RPMI7951 (cell line): Measurements from ENCODE around the gene GCAT. TPM values are rescaled to one million over a fixed set of nuclear protein-coding genes. Genes with fewer than 3 reads are reported as not detected.

Experiments
- DNase-seq: peaks from one replicate; pipeline ENCODE4 v3.0.0-alpha.2; 2012; ENCODE audit warnings: low read depth
- total RNA-seq: library from RNA; depleted of rRNA; stranded (reverse); fragments of >200 nt; shearing (Covaris generic); gene quantifications from 2 replicates; pipeline ENCODE4 v1.2.3, GENCODE V29; 2014; rRNA removed

Gene GCAT
- 15.1 and 24.4 TPM in 2 replicates for total RNA-seq

DNA sequence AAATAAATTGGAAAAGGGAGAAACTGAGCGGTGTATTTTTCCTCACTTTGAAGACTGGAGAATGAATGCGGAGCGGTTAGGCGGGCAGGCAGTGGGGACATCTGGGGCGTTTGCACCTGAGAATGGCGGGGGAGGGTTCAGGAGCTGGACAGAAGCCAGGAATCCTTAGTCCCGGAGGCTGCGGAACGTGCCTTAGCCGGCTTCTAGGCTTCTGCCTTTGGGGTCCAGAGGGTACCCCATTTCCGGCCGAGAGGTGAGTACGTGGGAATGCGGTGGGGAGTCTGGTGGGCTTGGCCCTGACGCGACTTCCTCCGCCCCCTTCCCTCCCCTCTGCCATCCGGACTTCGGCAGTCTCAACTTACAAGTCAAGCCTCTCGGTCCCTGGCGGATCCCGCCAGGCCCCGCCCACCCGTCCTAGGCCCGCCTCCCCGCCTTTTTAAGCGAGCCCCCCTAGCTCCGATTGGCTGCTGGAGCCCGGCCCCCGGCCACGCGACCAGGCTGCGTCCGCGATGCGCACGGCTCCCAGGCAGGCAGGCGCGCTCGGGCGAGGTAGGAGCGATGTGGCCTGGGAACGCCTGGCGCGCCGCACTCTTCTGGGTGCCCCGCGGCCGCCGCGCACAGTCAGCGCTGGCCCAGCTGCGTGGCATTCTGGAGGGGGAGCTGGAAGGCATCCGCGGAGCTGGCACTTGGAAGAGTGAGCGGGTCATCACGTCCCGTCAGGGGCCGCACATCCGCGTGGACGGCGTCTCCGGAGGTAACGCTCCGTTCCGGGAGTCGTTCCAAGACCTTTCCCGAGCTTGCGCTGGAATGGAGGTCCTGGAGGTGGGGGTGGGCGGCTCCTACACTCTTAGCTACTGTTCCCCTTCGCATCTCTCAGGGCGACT, at the start of gene GCAT:
Gene GCAT, plus strand, starts transcription at position 525 of the 884 bp plus-strand sequence. Its CDS starts 34 bp downstream, at position 559.
- DNase-seq, result peak; percentile 93

DNA sequence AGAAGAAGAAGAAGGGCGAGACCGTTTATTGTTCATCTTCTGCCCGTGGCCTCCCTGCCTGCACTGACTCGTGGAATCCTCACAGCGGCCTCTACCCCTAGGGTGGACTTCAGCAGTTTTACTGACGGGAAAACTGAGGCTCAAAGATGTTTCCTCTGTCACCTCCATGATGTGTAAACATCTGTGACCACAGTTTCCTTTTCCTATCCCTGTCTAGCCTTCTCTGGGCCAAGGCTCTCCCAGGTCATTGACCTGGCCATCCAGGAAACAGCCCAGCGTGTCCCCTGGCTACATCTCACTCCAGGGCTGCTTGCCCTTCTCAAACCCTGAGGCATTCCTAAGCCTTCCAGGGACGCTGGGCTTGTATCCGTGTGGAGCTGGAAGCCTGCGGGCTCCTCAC, 49.0 kb upstream of the GCAT start:
- no peak for DNase-seq

DNA sequence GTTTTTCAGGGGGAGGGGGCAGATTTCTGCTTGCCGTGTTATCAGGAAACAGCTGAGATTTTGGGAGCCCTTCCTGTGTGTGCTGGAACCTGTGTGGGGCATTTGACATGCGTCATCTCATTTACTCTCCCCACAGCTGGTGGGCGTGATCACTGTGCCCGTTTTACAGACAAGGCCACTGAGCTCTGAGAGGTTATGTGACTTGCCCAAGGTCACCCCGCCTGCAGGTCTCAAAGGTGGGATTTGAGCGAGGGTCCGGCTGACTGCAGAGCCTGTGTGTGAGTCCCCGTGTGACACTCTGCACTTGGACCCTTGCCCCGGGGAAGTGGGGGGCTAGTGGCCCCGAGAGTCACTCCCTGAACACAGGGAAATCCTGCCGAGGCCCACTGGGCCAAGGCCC, 48.5 kb upstream of the GCAT start:
- DNase-seq, result no peak

DNA sequence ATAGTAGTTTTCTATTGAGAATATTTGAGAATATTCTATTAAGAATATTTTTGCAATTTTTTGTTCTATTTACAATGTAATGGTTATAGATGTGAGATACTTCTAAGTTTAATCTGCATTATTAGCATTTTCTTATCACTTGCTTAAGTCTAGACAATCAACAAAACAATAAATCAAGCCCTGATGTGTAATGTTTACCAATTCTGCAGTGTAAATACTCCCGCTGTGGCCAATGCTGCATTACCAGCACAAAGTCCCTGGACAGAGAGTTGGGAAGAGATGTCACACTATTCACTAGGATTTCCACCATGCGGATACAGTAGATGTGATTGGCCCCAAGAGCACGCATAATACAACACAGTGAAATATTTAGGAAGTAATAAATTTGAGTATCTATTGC, 47.6 kb upstream of the GCAT start:
- DNase-seq, result no peak

DNA sequence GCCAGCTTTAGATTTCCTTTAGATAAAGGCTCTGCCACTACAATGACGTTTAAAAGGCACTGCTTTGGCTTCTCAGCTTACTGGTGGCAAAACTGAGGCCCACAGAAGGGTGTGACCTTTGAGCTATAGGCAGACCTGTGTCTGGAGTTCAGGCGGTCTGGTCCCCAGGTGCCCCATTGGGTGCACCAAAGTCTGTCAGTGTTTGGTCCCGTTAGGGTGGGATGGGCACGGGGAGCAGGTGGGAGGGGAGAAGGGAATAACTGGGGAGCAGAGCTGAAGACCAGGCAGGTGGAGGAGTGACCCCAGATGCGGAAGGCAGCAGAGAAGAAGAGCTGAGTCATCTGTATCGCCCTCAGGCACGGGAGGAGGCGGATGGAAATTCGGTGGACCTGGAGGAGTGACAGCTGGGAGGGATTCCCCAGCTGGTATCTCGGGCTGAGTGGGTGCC, 45.3 kb upstream of the GCAT start:
- peak; percentile 72 for DNase-seq

DNA sequence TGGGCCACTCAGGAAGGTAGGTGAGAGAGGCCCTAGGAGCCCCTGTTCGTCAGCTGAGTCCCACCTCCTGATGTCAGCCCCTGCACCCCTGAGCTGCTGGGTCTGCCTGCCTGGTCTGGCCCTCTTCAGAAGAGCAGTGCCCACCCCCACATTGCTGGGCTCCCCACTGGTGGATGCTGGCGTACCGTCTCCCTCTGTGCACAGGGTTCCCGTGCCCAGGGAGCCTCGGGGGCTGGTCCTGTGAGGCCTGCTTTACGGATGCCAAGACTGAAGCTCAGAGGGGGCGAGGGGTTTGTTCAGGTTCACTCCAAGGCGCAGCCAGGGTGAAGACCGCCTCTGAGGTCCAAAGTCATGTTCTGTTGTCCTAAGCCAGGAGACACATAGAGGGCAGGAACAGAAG, 44.7 kb upstream of the GCAT start:
- no peak for DNase-seq

DNA sequence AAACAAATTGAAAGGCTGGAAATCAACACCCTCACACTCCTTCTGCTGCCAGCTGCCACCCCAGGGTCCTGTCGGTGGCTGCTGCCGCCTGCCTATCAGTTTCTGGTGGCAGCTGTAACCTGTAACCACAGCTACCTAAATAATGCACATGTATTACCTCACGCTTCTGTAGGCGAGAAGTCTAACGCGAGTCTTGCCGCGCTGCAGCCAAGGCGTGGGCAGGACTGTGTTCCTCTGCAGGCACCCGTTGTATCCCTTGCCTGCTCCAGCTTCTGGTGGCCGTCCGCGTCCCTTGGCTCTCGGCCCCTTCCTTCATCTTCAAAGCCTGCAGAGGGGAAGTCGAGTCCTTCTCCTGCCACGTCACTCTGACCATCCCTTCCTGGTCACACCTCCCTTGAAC, 44.1 kb upstream of the GCAT start:
- DNase-seq, result no peak

DNA sequence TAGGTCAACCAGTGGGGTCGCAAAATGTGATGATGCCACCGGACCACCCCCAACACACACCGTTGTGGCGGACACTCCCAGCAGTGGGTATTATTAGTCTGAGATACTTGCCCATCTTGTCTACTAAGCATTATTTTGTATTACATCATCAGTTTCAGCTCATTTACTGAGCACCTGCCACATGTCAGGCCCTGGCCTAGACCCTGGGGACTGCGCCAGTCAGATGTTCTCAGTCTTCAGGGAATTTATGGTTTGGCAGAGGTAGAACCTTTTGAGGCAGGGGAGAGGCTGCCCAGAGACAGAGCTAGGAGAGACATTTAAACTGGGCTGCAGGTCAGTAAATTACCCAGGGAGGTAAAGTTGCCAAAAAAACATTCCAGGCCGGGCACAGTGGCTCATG, 43.1 kb upstream of the GCAT start:
- no peak for DNase-seq

DNA sequence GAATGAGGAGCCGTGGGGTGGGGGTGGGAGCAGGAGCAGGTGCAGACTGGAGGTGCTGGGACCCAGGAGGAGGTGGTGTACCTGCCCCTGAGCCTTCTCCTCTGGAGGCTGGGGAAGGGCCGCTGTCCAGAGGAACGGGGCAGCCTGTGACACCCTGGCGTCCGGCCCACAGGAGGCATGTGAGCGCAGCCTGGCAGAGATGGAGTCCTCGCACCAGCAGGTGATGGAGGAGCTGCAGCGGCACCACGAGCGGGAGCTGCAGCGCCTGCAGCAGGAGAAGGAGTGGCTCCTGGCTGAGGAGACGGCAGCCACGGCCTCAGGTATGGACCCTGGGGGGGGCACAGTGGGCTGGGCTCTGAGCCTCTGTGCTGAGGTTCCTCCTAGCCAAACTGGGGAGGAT, 42.2 kb upstream of the GCAT start:
- DNase-seq, result no peak

DNA sequence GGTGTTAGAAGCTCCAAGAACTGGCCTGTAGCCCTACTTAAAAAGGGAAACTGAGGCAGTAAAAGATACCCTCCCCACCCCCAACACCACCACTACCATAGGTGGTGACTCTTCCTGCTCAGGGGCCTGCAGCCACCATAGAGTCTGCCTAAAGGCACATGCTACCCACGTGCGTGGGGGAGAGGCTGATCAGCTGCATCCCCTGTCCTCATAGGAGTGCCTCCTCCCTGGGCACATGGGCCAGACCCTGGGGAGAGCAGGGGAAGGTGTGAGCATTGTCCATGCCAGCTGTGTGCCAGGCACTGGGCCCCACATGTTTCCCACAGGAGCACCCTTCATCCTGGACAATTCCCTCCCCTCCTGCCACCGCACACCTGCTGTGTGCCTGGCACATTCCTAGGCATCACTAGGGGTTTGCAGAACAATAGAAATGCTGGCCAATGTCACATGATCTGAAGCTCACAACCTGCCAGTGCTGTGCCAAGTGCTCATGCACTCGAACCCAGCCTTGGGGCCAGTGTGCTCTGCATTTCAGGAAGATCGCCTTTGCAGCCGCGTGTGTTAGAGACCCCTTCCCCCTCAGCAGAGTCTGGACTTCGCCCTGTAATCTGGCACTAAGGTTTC, 41.7 kb upstream of the GCAT start:
- DNase-seq, result no peak

DNA sequence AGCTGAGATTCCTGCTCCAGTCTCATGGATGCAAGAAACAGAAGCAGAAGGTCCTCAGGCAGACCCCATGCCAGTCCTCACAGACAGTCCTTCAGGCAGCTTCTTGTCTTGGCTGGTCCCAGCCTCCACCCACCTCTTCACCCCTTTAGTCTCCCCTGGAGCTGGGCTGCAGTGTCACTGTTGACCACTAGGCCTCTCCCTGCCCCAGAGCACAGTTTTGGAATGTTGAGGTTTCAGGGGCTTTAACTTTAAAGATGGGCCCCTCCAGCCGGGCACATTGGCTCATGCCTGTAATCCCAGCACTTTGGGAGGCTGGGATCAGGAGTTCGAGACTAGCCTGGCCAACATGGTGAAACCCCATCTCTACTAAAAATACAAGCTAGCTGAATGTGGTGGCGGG, 39.5 kb upstream of the GCAT start:
- DNase-seq, result no peak

DNA sequence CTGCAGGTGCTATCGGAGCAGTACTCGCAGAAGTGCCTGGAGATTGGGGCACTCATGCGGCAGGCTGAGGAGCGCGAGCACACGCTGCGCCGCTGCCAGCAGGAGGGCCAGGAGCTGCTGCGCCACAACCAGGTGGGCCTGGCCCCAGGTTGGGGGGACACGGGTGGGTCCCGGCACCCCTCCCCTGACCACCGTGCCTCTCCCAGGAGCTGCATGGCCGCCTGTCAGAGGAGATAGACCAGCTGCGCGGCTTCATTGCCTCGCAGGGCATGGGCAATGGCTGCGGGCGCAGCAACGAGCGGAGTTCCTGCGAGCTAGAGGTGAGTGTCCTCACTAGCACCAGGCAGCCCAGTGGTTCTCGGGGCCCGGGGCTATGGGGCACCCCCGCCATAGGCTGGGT, 38.7 kb upstream of the GCAT start:
- DNase-seq, result no peak

DNA sequence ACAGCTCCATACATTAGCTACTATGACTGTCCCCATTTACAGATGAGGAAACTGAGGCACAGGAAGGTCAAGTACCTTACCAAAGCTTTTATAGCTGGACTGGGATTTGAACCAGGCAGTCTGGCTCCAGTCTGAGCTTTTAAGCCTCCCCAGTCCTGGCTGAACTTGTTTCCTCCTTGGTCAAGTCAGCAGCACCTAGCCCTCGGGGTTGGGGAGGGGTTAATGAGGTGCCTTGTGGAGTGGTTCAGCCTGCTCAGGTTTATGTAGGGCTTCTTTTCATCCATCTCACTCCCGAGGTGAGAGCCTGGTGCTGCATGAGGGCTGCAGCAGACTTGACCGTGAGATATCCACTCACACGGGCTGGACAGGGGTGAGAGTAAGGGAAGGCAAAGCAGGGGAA, 36.7 kb upstream of the GCAT start:
- DNase-seq, result no peak

DNA sequence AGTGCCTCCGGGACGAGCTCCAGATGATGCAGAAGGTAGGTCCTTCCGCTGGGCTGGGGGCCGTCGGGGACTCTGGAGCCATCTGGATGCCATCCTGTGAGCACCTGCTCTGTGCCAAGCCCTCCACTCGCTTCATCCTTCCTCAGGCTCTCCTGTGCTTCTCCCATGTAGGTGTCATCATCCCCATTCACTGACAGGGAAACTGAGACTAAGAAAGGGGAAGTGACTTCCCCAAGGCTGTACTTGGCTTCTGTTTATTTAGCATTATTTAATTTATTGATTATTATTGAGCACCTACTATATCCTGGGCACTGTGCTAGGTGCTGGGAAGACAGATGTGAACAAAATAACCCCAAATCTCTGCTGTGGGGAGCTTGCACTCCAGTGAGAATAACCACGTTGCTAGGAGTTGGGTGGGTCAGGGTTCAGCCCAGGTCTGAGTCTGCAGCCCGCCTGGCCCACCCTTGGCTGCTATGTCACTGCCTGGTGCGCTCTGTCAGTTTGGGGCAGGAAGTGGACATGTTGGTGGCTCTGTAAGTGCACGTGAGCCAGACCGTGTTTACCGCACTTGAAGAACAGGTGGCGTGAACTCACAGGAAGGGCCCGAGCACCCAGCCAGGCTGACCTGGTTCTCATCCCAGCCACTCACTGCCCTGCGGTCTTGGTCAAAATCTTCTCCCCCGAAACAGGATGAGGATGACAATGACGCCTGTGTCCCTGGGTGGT, 35.9 kb upstream of the GCAT start:
- no peak for DNase-seq

DNA sequence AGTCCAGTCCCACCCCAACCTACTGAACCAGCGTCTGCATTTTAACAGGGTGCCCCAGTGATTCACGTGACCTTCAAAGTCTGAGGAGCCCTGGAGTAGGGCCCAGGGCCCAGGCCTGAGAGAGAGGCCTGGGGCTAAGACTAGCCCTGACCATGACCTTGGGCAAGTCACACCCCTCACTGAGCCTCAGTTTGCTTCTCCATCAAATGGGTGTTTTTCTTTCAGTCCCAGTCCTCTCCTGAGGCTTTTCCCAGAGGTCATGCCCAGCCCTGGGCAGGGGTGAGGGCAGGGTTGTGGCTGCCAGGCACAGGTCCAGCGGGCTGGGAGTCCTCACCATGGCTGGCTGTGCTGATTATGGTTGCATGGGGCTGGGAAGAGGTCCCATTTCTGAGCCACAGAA, 33.0 kb upstream of the GCAT start:
- no peak for DNase-seq

DNA sequence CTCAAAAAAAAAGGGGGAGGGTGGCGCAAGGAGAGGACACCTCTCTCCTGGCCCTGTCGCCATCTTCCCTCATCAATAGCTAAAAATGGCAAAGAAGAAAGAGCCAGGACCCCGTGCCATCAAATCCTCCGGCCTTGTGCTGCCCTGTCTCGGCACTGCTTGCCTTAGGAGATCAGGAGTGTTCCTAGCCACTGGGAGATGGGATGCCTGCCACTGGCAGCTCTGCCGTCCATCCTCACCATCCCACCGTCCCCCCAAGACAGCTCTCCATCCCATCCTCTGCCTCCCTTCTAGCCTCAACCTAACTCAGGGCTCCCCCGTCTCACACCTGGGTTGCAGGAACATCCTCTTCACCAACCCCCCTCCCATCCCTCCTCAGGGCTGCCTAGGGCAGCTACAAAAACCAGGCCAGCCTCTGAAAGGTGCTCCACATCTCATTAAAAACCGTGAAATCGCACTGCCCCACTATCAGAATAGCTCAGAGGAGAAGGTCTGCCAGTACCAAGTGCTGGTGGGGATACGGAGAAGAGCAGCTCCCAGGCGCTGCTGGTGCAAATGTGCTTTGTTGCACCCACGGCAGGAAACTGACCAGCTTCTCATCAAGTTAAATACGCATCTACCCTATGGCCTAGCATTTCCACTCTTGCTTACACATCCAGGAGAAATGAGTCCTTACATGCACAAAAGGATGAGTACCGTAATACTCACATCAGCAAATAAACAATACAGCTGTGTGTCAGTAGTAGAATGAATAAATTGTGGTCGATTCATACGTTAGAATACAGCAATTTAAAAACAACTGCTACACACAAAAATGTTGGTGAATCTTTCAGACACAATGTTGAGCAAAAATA, 31.7 kb upstream of the GCAT start:
- peak; percentile 51 for DNase-seq

DNA sequence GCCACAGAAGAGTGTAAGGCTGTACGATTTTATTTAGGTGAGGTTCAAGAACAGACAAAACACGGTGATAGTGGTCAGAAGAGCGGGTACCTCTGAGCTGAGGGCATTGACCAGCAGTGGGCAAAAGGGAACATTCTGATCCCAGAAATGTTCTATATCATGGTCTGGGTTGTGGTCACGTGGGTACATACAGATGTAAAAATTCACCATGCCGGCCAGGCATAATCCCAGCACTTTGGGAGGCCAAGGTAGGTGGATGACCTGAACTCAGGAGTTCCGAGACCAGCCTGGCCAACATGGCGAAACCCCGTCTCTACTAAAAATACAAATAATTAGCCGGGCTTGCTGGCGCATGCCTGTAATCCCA, 31.1 kb upstream of the GCAT start:
- DNase-seq, result no peak

DNA sequence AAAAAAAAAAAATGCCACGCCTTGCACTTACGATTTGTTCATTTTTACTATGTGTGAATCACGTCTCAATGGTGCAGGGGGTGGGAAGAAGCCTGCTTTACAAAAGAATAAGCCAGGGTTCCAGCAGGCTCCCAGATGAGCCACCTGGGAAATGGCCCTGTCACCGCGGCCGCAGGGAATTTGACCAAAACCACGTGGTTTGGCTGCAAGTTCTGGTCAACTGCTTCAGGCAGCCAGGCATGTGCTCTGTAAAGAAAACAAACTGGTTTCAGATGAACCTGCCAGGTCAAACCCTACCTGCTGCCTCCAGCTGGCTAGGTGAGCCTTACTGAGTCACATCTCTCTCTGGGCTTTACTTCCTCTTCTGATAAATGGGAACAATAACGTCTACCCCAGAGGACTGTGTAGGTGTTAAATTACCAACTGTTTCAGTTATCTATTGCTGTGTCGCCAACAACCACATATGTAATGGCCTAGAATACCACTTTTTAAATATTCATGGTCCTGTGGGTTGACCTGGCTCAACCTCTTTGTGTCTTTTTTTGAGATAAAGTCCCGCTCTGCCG, 30.5 kb upstream of the GCAT start:
- peak; percentile 95 for DNase-seq

DNA sequence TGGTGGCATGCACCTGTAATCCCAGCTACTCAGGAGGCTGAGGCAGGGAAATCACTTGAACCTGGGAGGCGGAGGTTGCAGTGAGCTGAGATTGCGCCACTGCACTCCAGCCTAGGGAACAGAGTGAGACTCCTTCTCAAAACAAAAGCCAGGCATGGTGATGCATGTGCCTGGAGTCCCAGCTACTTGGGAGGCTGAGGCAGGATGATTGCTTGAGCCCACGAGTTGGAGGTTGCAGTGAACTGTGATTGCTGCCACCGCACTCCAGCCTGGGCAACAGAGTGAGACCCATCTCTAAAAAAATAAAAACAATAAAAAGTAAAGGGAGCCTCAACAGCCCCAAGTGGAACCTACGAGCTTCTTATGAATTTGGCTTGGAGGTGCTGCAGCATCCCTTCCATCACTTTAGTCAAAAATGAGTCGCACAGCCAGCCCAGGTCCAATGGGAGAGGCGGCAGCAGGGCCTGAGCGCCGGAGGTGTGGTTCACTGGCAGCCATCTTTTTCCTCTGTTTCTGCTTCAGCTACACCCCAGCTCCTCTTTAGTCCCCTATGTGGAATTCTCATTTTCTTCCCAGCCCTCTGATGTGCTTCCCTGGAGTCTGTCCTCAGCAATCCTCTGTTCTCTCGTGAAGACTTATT, 29.2 kb upstream of the GCAT start:
- DNase-seq, result no peak

DNA sequence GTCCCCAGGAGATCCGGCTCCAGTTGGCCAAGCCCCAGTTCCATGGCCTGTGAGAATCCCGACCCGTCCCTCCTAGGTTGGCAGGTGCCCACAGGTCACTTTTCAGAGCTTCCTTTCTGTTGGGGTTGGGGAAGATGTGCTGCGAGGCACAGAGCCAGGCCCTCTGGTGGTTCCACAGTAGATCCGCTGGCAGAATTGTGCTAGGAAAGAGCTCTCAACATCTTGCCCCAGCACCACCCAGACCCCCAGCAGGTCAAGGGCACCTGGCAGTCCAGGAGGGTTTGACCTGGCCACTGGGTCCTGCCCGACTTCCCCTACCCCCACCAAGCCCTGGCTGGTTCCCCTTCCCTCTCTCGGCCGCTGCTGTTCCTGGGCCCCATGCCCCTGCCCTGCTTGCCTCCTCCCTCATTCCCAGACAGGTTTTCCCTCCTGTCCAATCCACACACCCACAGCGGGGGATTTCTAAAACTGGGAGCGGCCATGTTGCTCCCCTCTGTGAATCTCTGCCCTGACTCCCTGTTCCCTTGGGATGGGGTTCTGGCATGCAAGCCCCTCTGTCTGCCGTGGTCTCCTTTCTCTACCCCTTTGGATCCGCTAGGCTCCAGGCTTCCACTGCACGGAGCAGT, 26.2 kb upstream of the GCAT start:
- DNase-seq, result peak; percentile 40
